Measurements from ENCODE around the gene RAB3D.

GRCh38 chr19:11374433-11375142 lies 35.1 kb upstream of the RAB3D start, which contains the start of gene SWSAP1:
- no peak for TF ChIP-seq CTCF (conservative IDR thresholded peaks at IDR 0.05; ENCODE audit: low read depth, low read length)
- no peak for TF ChIP-seq MAFK (IDR thresholded peaks at IDR 0.05; ENCODE audit: low read depth, low read length)
